ENCODE results near the gene HNMT.

HNMT gene

DNA sequence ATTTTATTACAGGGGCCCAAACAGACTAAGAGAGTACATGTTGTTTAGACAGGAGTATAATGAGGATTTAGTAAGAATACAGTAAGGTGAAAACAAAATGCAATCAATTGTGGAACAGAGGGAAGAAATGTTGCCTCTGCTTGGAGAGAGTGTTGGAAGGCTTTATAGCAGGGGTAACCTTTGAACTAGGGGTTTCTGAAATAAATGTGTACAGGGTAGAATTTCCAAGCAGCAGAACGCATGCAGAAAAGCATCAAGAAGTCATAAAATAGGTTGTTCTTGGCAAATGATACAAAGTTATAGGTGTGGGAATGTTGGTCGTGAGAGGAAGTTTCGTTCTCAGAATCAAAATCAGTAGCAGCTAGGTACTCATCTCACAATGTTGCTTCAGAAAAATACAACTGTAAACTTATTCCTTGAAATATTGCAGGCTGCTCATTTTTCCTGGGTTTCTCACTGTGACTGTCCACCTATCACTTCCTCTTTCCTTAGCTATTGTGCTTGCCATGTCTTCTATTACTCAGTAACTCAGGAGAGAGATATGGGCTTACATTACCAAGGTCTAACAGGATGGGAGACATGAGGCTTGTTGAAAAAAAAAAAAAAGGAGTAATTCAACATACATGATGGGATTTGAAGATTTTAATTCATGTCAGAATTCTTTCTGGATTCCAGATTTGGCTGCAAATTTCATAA is 17.1 kb upstream of the HNMT start:
- H3K27ac ChIP-seq, result no peak overlapping the region
- no peak for TF ChIP-seq ZFX (IDR thresholded peaks at IDR 0.05)

DNA sequence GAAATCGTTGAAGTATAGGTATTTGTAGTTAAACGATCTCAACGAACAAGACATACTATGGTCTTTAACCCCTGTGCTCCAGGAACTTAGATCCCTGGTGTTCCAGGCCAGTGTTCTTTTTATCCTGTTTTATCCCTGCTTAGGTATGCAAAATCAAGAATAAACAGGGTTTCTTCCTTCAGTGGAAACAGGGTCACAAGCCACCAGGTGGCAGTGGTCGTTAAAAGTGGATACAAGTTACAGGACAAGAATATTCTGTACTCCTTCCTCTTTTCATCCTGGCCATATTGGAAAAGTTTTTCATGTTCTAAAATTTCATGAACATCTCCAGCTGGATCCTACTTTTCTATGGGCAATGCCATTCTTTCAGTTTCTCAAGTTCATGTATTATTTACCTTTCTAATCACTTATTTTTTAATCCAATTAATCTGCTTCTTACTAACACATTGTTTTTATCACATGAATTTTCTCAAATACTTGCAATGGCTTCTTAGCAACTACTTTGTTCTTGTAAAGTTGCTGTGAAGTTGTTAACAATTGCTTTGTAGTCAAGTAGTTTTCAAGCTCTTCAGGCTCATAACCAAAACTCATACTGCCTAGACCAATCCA is 16.4 kb upstream of the HNMT start:
- H3K27ac ChIP-seq, result no peak overlapping the region
- TF ChIP-seq, protein P1, sequence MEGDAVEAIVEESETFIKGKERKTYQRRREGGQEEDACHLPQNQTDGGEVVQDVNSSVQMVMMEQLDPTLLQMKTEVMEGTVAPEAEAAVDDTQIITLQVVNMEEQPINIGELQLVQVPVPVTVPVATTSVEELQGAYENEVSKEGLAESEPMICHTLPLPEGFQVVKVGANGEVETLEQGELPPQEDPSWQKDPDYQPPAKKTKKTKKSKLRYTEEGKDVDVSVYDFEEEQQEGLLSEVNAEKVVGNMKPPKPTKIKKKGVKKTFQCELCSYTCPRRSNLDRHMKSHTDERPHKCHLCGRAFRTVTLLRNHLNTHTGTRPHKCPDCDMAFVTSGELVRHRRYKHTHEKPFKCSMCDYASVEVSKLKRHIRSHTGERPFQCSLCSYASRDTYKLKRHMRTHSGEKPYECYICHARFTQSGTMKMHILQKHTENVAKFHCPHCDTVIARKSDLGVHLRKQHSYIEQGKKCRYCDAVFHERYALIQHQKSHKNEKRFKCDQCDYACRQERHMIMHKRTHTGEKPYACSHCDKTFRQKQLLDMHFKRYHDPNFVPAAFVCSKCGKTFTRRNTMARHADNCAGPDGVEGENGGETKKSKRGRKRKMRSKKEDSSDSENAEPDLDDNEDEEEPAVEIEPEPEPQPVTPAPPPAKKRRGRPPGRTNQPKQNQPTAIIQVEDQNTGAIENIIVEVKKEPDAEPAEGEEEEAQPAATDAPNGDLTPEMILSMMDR (conservative IDR thresholded peaks at IDR 0.05), result peak; percentile 77
- no peak for TF ChIP-seq ZFX (IDR thresholded peaks at IDR 0.05)

GRCh38 chr2:137948894-137949293 is 15.4 kb upstream of the HNMT start:
- H3K27ac ChIP-seq, result no peak overlapping the region
- TF ChIP-seq ZFX (IDR thresholded peaks at IDR 0.05), result no peak
- TF ChIP-seq, protein P1 (conservative IDR thresholded peaks at IDR 0.05), result no peak

GRCh38 chr2:137950238-137950637 is 14.0 kb upstream of the HNMT start:
- TF ChIP-seq ZFX (IDR thresholded peaks at IDR 0.05), result no peak
- TF ChIP-seq, protein P1 (conservative IDR thresholded peaks at IDR 0.05), result no peak
- H3K27ac ChIP-seq, result no peak overlapping the region

- no peak overlapping the region for H3K27ac ChIP-seq
- TF ChIP-seq, protein P1 (conservative IDR thresholded peaks at IDR 0.05), result no peak
- TF ChIP-seq ZFX (IDR thresholded peaks at IDR 0.05), result no peak
Observed at GRCh38 chr2:137951586-137951985, 12.7 kb upstream of the HNMT start.

DNA sequence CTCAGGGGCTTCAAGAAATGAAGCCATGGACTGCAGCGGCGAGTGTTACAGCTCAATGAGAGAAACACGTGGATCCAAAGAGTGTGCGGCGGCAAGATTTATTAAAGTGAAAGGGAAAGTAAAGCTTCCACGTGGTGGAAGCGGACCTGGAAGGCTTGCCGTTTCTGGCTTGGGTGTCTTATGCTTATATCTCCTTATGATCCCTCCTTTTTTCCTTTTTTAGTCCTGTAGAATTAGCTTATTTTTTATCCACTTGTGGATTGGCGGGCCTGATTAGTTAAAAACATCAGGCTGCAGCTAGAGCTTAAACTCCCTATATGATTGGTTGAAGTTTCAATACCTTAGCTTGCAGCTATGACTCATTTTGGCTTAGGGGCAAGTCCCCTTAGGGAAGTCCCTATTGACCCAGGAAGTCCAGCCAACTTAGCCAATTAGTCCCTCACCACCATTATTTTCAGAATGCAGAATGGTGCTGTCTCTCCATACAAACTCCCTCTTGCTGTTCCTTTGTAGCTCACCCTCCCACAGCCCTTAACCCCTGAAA is 11.6 kb upstream of the HNMT start:
- H3K27ac ChIP-seq, result no peak overlapping the region
- TF ChIP-seq, protein P1 (conservative IDR thresholded peaks at IDR 0.05), result no peak
- no peak for TF ChIP-seq ZFX (IDR thresholded peaks at IDR 0.05)

GRCh38 chr2:137955536-137955935 is 8.7 kb upstream of the HNMT start:
- H3K27ac ChIP-seq, result no peak overlapping the region
- no peak for TF ChIP-seq ZFX (IDR thresholded peaks at IDR 0.05)
- TF ChIP-seq, protein P1 (conservative IDR thresholded peaks at IDR 0.05), result no peak
